ENCODE measurements around the gene POM121.
A peak's percentile ranks its signal among the peaks of the same experiment; 100 is the strongest.
"Not testable (repeated sequence)": the region's sequence is repeated elsewhere in the genome, so short reads cannot be mapped to it uniquely, and the experiment has no call there.

Gene POM121

GRCh38 chr7:72924733-72925545 lies at the start of gene POM121:
Gene POM121 (plus strand): TSS chr7:72925095. CDS start chr7:72925122, 27 bp downstream.
- peak; percentile 78 for DNase-seq (ENCODE audit: low spot score)

GRCh38 chr7:72879079-72879736 lies 45.7 kb upstream of the POM121 start:
- peak; percentile 86 for DNase-seq (ENCODE audit: low spot score)

- DNase-seq (ENCODE audit: low spot score): peak; percentile 30
These were observed 45.1 kb upstream of the POM121 start for GRCh38 chr7:72879737-72880215.

GRCh38 chr7:72891750-72892149 lies 33.1 kb upstream of the POM121 start:
- DNase-seq (ENCODE audit: low spot score): not testable (repeated sequence)

GRCh38 chr7:72904740-72905139 lies 20.2 kb upstream of the POM121 start:
- DNase-seq (ENCODE audit: low spot score): not testable (repeated sequence)

- not testable (repeated sequence) for DNase-seq (ENCODE audit: low spot score)
These were observed 16.5 kb upstream of the POM121 start for GRCh38 chr7:72908422-72908821.

GRCh38 chr7:72911395-72911794 lies 13.5 kb upstream of the POM121 start:
- DNase-seq (ENCODE audit: low spot score): not testable (repeated sequence)

- not testable (repeated sequence) for DNase-seq (ENCODE audit: low spot score)
These were observed 11.1 kb upstream of the POM121 start for GRCh38 chr7:72913750-72914149.

- DNase-seq (ENCODE audit: low spot score): not testable (repeated sequence)
These were observed 10.0 kb upstream of the POM121 start for GRCh38 chr7:72914756-72915525.

GRCh38 chr7:72919256-72919775 lies 5.6 kb upstream of the POM121 start:
- DNase-seq (ENCODE audit: low spot score): no peak

- DNase-seq (ENCODE audit: low spot score): no peak
These were observed 536 bp upstream of the POM121 start for GRCh38 chr7:72924386-72924732.

- DNase-seq (ENCODE audit: low spot score): no peak
These were observed 738 bp downstream of the POM121 start for GRCh38 chr7:72925546-72926120.

- not testable (repeated sequence) for DNase-seq (ENCODE audit: low spot score)
These were observed 2.9 kb downstream of the POM121 start for GRCh38 chr7:72927791-72928190.

- not testable (repeated sequence) for DNase-seq (ENCODE audit: low spot score)
These were observed 3.3 kb downstream of the POM121 start for GRCh38 chr7:72928216-72928615.

- not testable (repeated sequence) for DNase-seq (ENCODE audit: low spot score)
These were observed 17.3 kb downstream of the POM121 start for GRCh38 chr7:72942022-72942705.

GRCh38 chr7:72942956-72943355 lies 18.1 kb downstream of the POM121 start:
- not testable (repeated sequence) for DNase-seq (ENCODE audit: low spot score)

GRCh38 chr7:72944937-72945336 lies 20.0 kb downstream of the POM121 start:
- DNase-seq (ENCODE audit: low spot score): not testable (repeated sequence)

- DNase-seq (ENCODE audit: low spot score): not testable (repeated sequence)
These were observed 20.7 kb downstream of the POM121 start for GRCh38 chr7:72945597-72945996.

- DNase-seq (ENCODE audit: low spot score): not testable (repeated sequence)
These were observed 21.3 kb downstream of the POM121 start for GRCh38 chr7:72946130-72946745.

- not testable (repeated sequence) for DNase-seq (ENCODE audit: low spot score)
These were observed 23.8 kb downstream of the POM121 start for GRCh38 chr7:72948714-72949113.

GRCh38 chr7:72949276-72949675 lies 24.4 kb downstream of the POM121 start:
- DNase-seq (ENCODE audit: low spot score): not testable (repeated sequence)

Measured in putamen (tissue), 1 donor.